ENCODE data around the gene GAL3ST2. TPM values are rescaled to one million over a fixed set of nuclear protein-coding genes. Genes with fewer than 3 reads are reported as not detected.

Gene GAL3ST2
- total and polyA plus RNA-seq, 2 experiments from 2014 or later, result not detected

DNA sequence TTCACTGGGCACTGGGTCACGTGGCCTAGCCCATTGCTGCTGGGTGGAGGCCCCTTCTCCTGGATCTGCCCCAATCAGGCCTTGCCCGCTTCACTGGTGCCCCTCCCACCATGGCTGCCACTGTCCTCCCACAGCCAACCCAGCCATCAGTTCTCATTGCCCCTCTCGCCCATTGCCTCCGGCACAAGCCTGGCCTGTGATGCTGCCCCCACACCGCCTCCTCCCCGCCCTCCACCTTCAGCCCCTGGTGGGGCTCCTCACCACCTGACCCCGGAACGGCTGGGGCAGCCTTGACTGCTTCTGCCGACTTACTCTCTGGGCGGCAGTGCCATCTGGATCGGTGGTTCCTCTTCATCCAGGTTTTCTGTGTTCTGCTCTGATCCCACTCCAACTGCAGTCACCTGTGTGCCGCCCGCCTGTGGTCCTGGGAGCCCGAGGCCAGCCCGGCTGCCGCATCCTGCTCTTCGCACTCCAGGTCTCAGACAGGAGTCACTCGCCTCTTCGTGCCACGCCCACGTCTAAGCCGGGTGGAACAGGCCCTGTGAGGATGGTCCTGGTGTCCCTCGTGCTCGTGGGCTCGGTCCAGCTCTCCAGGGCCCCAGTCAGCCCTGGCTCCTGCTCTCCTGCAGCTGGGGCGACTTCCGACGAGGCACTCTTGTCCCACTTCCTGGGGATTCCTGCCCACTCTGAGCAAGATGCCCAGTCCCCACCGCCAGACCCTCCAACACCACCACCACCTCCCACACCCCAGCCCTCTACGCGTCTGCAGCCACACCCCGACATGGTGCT, 28.0 kb upstream of the GAL3ST2 start:
- Histone ChIP-seq H3K27me3 (replicated peaks; ENCODE audit: insufficient read depth) (no peaks in the 10 kb centered on the region), H3K4me1 (ENCODE audit: insufficient read depth) (no peaks in the 10 kb centered on the region), H4K20me1 (ENCODE audit: insufficient read depth) (no peaks in the 10 kb centered on the region), H3K36me3 (ENCODE audit: low read depth) (peaks cover 11% of the 10 kb centered on the region; the same call in 1 of the 2 replicates), H3K79me2 (ENCODE audit: insufficient read depth) (no peaks in the 10 kb centered on the region), H3K27ac (no peak overlapping the region), H3K4me3 (no peak overlapping the region), H3K4me2 (ENCODE audit: unreplicated experiment) (no peak overlapping the region), H2AFZ (no peak overlapping the region), H3F3A (ENCODE audit: insufficient read depth) (no peaks in the 10 kb centered on the region), H3K9ac (no peak overlapping the region), H3K9me3 (ENCODE audit: low read depth) (no peaks in the 10 kb centered on the region), H3K9me2 (ENCODE audit: insufficient read depth) (no peaks in the 10 kb centered on the region)
- TF ChIP-seq EZH2phosphoT487 (IDR thresholded peaks at IDR 0.05; ENCODE audit: insufficient read depth, low read depth), result no peak
- no peak for TF ChIP-seq EZH2 (IDR thresholded peaks at IDR 0.05; ENCODE audit: insufficient read depth, poor library complexity, severe bottlenecking)
- 83 to 89% methylated on average over 29 to 32 of the region's 32 CpGs for WGBS, 2 experiments (ENCODE audit: low coverage in 1 of 2, low lambda C conversion rate in 2 of 2, missing lambda C conversion rate in 2 of 2)
- in situ Hi-C loops (cut with MboI), result no loop called here
- DNase-seq, result no peak

DNA sequence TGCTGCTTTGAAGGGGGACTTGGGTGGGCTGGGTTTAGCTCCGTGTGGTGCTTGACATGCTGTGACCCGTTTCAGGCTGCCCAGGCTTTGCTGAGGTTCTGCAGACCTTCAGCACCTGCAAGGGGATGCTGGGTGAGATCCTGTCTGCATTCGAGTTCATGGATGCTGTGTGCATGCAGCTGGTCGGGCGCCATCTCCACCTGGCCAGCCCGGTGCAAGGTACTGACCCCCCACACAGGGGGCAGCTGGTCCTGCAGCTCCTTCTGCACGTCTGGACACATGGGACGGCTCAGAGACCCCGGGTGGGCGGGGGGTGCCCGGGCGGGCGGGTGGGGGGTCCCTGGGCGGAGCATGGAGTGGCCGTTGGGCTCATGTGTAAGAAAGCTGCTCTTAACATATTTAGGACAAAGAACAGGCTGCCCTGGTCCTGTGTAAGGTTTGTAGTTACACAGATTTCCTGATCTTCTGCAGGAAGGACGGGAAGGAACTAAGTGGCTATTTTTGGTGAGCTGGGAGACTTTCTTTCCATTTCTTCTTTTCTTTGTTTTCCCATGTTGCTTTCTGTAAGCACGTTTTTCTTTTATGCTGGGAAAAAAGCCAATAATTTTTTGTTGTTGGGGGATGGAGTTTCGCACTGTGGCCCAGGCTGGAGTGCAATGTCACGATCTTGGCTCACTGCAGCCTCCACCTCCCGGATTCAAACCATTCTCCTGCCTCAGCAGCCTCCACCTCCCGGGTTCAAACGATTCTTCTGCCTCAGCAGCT, 26.4 kb upstream of the GAL3ST2 start:
- Histone ChIP-seq H3K4me3 (no peak overlapping the region), H3K4me2 (ENCODE audit: unreplicated experiment) (no peak overlapping the region), H3K9ac (no peak overlapping the region), H3K9me3 (ENCODE audit: low read depth) (no peaks in the 10 kb centered on the region), H3K79me2 (ENCODE audit: insufficient read depth) (no peaks in the 10 kb centered on the region), H3F3A (ENCODE audit: insufficient read depth) (no peaks in the 10 kb centered on the region), H2AFZ (no peak overlapping the region), H3K27ac (no peak overlapping the region), H4K20me1 (ENCODE audit: insufficient read depth) (no peaks in the 10 kb centered on the region), H3K4me1 (ENCODE audit: insufficient read depth) (no peaks in the 10 kb centered on the region), H3K27me3 (replicated peaks; ENCODE audit: insufficient read depth) (no peaks in the 10 kb centered on the region), H3K36me3 (ENCODE audit: low read depth) (peaks cover 10% of the 10 kb centered on the region; the same call in 1 of the 2 replicates), H3K9me2 (ENCODE audit: insufficient read depth) (no peaks in the 10 kb centered on the region)
- in situ Hi-C loops (cut with MboI), result no loop called here
- DNase-seq, result no peak
- TF ChIP-seq EZH2 (IDR thresholded peaks at IDR 0.05; ENCODE audit: insufficient read depth, poor library complexity, severe bottlenecking) (no peak), EZH2phosphoT487 (IDR thresholded peaks at IDR 0.05; ENCODE audit: insufficient read depth, low read depth) (no peak)
- 86 to 88% methylated on average over 19 to 22 of the region's 22 CpGs for WGBS, 2 experiments (ENCODE audit: low coverage in 1 of 2, low lambda C conversion rate in 2 of 2, missing lambda C conversion rate in 2 of 2)

DNA sequence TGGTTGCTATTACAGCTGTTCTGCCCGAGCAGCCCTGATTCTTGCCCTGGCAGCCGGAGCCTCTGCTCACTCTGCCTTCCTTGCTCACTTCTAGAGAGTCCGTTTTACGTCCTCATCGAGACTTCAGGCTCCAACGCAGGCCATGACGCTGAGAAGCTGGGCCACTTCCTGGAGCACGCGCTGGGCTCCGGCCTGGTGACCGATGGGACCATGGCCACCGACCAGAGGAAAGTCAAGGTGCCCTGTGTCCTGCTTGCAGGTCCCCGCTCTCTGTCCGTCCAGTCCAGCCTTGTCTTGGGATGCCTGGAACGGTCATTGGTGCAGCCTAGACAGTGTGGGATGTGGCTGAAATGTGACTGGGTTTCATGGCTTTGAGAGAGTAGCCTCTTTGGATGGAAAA, 25.5 kb upstream of the GAL3ST2 start:
- DNase-seq, result no peak
- H3K27me3 ChIP-seq (replicated peaks; ENCODE audit: insufficient read depth), result no peaks in the 10 kb centered on the region
- in situ Hi-C loops (cut with MboI), result no loop called here
- no peak for TF ChIP-seq EZH2phosphoT487 (IDR thresholded peaks at IDR 0.05; ENCODE audit: insufficient read depth, low read depth)
- H3F3A ChIP-seq (ENCODE audit: insufficient read depth), result no peaks in the 10 kb centered on the region
- no peak overlapping the region for H3K4me2 ChIP-seq (ENCODE audit: unreplicated experiment)
- H3K9ac ChIP-seq, result no peak overlapping the region
- H3K4me1 ChIP-seq (ENCODE audit: insufficient read depth), result no peaks in the 10 kb centered on the region
- H3K36me3 ChIP-seq (ENCODE audit: low read depth), result peaks cover under 1% of the 10 kb centered on the region; the same call in 1 of the 2 replicates
- H3K9me3 ChIP-seq (ENCODE audit: low read depth), result no peaks in the 10 kb centered on the region
- H3K79me2 ChIP-seq (ENCODE audit: insufficient read depth), result no peaks in the 10 kb centered on the region
- H3K9me2 ChIP-seq (ENCODE audit: insufficient read depth), result no peaks in the 10 kb centered on the region
- no peak overlapping the region for H3K4me3 ChIP-seq
- H4K20me1 ChIP-seq (ENCODE audit: insufficient read depth), result no peaks in the 10 kb centered on the region
- no peak overlapping the region for H3K27ac ChIP-seq
- H2AFZ ChIP-seq, result no peak overlapping the region
- 89 to 91% methylated on average over 7 to 15 of the region's 15 CpGs for WGBS, 2 experiments (ENCODE audit: low coverage in 1 of 2, low lambda C conversion rate in 2 of 2, missing lambda C conversion rate in 2 of 2)

DNA sequence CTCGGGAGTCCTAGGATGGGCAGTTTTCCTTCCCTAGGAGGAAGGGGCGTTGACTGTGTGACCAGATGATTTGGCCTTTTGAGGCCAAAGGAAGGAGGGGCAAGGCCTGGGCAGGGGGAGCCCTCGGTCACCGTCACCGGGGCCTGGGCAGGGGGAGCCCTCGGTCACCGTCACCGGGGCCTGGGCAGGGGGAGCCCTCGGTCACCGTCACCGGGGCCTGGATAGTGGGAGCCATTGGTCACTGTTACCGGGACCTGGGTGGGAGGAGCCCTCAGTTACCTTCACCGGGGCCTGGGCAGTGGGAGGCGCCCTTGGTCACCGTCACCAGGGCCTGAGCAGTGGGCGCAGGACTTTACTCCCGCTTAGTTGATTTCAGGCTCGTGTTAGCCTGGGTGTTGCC, 24.8 kb upstream of the GAL3ST2 start:
- Histone ChIP-seq H3K9ac (no peak overlapping the region), H3K36me3 (ENCODE audit: low read depth) (no peaks in the 10 kb centered on the region; the same call in 1 of the 2 replicates), H2AFZ (no peak overlapping the region), H4K20me1 (ENCODE audit: insufficient read depth) (no peaks in the 10 kb centered on the region), H3K4me3 (no peak overlapping the region), H3K4me1 (ENCODE audit: insufficient read depth) (no peaks in the 10 kb centered on the region), H3F3A (ENCODE audit: insufficient read depth) (no peaks in the 10 kb centered on the region), H3K79me2 (ENCODE audit: insufficient read depth) (no peaks in the 10 kb centered on the region), H3K9me3 (ENCODE audit: low read depth) (no peaks in the 10 kb centered on the region), H3K9me2 (ENCODE audit: insufficient read depth) (no peaks in the 10 kb centered on the region), H3K27ac (no peak overlapping the region), H3K27me3 (replicated peaks; ENCODE audit: insufficient read depth) (no peaks in the 10 kb centered on the region), H3K4me2 (ENCODE audit: unreplicated experiment) (no peak overlapping the region)
- 98 to 99% methylated on average over 10 to 16 of the region's 18 CpGs for WGBS, 2 experiments (ENCODE audit: low coverage in 1 of 2, low lambda C conversion rate in 2 of 2, missing lambda C conversion rate in 2 of 2)
- DNase-seq, result no peak
- no peak for TF ChIP-seq EZH2phosphoT487 (IDR thresholded peaks at IDR 0.05; ENCODE audit: insufficient read depth, low read depth)
- in situ Hi-C loops (cut with MboI), result no loop called here

Measured in GM23248 (cell line).